ENCODE results near the gene ANGPTL2.

DNA sequence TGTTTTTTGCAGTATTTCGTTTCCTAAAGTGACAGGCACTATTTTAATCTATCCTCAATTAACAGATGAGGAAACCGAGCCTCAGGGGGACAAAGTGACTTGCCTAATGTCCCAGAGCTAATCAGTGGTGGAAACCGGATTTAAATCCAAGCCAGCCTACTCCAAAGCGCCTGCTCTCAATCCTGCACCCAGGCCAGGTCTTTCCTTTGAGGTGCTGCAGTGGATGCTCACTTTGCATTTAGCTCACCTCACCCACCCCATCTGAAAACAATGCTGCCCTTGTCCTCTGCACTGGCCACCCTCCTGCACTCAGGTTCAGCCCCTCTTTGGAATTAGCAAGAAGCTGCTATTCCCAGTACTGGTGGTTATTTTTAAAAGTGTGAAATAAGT is 16.0 kb downstream of the ANGPTL2 start:
- TF ChIP-seq, protein P1, sequence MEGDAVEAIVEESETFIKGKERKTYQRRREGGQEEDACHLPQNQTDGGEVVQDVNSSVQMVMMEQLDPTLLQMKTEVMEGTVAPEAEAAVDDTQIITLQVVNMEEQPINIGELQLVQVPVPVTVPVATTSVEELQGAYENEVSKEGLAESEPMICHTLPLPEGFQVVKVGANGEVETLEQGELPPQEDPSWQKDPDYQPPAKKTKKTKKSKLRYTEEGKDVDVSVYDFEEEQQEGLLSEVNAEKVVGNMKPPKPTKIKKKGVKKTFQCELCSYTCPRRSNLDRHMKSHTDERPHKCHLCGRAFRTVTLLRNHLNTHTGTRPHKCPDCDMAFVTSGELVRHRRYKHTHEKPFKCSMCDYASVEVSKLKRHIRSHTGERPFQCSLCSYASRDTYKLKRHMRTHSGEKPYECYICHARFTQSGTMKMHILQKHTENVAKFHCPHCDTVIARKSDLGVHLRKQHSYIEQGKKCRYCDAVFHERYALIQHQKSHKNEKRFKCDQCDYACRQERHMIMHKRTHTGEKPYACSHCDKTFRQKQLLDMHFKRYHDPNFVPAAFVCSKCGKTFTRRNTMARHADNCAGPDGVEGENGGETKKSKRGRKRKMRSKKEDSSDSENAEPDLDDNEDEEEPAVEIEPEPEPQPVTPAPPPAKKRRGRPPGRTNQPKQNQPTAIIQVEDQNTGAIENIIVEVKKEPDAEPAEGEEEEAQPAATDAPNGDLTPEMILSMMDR (conservative IDR thresholded peaks at IDR 0.05; ENCODE audit: low read length), result no peak
- no peak for TF ChIP-seq EZH2phosphoT487 (IDR thresholded peaks at IDR 0.05; ENCODE audit: borderline replicate concordance, low read depth, low read length)
